NCI-H748 (cell line): ENCODE data around the gene CD300LB.

Source experiments
- DNase-seq: peaks from one replicate; lab custom pipeline; 2025; ENCODE audit not compliant: unreplicated experiment; lab: John Stamatoyannopoulos, UW

CD300LB gene

DNA sequence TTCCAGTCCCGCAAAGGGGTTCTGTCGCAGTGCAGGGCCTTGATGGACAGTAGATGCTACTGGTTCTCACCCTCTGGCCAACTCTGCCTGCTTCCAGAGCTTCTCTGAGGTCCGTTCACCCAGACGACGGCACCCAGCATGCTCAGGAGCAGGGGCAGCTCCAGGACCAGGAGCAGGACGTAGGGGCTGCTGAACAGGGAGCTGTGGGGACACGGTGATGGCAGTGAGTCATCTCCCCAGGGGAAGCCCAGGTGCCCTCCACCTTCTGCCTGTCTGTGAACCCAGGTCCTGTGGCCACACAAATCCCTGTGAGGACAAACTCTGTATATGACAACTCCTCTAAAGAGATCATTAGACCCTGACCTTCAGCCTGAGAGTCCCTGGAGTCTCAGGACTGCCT lies 18.1 kb upstream of the CD300LB start:
- no peak for DNase-seq

DNA sequence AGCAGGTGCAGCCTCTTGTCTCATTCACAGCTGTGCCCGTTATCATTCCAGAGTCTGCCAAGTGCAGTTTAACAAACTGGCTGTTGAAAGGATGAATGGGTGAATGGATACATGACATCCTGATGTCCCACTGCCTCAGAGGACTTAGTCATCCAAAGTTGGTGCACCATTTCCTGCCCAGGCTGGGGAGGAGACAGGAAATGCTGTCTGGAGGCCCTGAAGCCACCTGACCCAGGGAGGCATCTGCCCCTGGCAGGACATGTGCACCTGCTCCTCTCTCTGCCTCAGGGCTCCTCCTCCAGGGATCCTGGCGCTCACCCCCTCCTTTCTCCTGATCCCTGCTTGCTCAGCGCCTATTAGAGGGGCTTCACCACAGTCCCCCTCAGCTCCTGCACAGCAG lies 16.5 kb upstream of the CD300LB start:
- no peak for DNase-seq

DNA sequence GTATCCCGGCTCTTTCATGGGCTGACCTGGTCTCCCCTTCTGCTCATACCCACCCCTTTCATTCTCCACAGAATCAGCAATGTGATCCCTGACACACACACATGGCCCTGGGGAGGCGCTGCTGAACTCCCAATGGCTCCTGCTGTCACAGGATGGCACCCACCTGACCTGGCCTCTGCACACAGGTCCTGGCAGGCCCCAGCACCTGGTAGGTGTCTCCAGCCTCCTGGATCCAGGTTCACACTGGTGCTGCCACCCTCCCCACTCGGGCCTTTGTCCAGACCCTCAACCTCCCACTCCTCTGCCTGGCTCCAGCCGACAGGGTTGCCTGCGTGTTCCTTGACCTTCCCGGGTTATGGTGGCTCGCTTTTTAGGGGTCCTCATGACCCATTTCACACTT lies 16.0 kb upstream of the CD300LB start:
- DNase-seq = no peak

DNA sequence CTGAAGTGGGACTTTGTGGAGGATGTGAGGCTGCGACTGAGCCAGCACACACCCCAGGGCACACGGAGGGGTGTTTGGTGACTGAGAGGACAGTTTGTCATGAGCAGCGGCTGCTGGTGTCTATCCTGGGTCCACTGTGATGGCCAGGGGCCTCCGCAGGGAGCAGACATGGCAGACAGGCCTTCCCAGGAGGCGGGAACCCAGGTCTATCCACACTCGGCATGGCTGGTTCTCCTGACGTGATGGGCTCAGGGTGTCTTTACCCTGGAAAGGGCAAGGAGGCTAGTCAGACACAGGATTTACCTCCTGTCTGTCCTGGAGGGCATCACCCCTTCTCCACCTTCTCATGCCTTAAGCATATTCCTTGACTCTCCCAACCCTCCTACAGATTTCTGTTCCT lies 15.3 kb upstream of the CD300LB start:
- DNase-seq = no peak

DNA sequence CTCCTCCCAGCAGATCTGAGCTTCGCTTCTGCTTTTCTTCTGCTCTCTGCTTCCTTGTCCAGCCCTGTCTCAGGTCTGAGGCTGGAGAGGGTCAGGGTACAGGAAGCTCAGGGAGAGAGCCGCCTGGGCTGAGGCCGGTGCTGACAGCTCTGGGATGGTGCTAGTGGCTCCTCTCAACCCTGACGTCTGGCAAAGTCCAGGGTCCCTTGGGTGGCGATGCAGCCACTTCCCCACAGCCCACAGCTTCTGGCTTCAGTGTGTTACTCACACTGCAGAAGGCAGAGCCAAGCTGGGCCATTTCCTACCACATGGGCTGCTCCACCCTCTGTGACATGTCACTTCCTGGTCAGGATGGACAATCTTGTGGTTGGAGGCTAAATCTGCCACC lies 14.6 kb upstream of the CD300LB start, which contains the start of gene CD300C:
CD300C (minus strand) TSS at position 273 of the 388 bp plus-strand sequence. CDS start 333 bp downstream, outside the sequence.
- DNase-seq = no peak

DNA sequence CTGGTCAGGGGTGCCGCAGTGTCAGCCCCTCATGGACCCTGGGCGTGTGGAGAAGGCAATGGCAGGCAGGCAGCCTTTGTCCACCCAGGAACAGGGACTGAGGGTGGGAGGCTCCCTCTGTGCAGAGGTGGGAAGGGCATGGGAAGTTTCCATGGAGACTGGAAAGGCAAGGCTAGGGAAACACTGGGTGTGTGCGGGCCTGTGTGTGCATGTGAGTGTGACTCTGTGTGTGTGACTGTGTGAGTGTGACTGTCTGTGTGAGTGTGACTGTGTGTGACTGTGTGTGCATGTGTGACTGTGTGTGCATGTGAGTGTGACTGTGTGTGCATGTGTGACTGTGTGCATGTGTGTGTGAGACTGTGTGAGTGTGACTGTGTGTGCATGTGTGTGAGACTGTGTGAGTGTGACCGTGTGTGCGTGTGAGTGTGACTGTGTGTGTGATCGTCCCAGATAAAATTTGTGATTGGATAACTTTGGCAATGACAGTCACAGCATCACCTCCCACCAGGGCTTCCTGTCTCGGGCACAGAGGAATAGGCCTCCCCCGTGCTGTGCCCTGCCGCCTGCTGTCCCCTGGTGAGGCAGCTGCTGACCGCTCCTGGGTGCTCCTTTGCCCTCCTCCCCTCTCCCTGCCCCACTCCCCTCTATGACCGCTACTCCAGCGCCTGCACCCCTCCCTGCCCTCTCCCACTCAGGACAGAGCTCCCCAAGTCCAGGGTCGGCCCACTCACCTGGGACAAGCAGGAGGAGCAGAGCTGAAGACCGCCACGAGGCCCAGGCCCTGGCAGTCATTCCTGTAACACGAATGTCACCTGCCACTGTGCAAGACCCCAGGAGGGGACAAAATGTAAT lies 13.9 kb upstream of the CD300LB start:
- no peak for DNase-seq

DNA sequence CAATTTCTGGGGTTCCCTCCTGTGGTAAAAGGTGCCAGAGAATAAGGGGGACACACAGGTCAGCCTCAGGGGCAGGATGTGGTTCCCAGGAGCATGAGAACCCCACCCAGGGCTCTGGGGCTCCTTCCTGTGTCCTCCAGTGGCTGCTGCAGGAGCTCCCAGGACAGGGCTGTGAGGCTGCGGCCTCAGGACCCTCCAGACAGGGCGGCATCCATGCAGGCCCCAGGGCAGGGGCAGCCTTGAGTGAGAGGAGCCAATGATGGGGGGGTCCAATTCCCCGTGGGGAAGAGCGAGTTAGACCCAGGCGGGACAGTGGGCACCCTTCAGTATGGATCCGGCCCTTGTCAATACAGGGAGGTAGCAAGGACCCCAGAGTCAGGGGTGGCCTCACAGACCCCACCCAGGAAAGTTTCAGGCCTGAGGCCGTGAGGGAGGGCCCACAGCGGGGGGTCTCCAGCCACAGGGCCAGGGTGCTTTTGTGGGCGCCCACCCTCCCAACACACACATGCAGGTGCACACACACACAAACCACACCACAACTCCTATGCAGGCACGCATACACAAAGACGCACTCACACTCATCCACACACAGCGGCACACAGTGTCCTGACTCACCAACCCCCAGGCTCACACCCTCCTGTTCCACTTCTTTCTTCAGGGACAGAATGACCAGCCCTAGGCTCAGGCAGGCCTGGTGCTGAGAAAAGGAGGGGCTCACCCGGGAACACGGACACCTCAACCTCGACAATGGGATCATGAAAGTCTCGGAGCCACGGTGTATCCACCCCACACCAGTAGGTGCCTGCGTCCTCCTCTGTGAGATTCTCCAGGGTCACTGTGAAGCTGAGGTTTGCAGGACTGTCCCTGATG lies 12.9 kb upstream of the CD300LB start:
- no peak for DNase-seq

DNA sequence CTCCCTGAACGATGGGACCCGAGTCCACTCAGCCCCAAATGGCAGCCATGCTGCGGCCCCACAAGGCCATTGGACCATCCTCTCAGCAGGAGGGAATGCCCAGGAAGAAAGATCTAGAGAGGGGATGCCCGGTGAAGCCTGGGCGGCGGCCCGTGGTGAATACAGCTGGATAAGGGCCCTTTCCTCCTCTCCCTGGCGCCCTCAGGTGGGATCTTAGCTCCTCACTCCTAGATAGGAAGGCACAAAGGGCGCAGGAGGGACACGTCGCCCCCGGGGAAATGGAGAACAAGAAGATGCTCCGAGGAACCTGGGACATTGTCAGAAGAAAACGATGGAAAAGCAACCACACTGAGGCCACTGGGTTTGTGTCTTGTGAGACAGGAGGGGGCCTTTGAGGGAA lies 12.1 kb upstream of the CD300LB start:
- no peak for DNase-seq

DNA sequence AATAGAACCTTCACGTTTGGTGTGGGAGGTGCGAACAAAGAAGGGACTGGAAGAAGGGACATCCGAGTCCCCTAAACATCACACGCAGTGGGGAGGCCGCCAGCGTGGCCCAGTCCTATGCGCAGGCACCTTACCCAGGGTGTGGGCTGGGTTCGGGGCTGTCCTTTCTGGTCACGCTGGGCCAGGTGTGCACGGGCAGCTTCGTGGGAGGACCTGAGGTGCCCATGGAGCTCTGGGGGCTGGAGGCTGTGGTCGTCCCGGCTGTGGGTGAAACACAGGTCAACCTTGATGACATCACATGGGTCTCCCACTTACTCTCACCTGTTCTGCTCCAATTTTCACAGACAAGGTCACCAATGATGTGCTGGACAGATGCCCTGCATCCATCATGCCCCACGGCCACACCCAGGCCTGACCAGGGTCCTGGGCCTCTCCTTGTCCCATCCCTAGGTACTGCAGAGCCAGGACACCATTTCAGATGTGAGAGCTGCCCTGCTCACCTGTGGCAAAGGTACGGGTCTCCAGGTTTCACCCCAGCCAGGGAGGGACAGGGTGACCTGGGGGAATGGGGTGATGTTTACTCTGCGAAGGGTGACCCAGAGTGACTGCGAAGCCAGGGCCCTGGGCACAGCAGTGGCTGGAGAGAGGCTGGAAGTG lies 11.6 kb upstream of the CD300LB start:
- DNase-seq = no peak

DNA sequence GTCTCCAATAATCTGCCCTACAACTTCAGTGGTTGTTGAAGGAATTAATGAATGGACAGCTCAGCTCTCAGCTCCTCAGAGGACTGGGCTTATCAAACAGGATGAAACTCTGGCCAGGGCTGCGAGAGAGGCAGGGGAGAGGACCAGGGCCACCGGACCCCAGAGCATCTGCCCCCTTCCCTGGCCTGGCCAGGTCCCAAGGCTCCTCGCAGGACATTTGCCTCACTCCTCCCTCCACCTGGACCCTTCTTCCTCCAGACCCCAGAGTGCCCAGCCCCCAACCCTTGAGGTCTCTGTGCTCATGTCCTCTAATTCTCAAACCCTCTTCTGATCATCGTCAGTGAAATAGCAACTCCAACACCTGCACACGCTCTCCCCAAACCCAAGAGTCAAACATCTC lies 10.9 kb upstream of the CD300LB start:
- DNase-seq = no peak

DNA sequence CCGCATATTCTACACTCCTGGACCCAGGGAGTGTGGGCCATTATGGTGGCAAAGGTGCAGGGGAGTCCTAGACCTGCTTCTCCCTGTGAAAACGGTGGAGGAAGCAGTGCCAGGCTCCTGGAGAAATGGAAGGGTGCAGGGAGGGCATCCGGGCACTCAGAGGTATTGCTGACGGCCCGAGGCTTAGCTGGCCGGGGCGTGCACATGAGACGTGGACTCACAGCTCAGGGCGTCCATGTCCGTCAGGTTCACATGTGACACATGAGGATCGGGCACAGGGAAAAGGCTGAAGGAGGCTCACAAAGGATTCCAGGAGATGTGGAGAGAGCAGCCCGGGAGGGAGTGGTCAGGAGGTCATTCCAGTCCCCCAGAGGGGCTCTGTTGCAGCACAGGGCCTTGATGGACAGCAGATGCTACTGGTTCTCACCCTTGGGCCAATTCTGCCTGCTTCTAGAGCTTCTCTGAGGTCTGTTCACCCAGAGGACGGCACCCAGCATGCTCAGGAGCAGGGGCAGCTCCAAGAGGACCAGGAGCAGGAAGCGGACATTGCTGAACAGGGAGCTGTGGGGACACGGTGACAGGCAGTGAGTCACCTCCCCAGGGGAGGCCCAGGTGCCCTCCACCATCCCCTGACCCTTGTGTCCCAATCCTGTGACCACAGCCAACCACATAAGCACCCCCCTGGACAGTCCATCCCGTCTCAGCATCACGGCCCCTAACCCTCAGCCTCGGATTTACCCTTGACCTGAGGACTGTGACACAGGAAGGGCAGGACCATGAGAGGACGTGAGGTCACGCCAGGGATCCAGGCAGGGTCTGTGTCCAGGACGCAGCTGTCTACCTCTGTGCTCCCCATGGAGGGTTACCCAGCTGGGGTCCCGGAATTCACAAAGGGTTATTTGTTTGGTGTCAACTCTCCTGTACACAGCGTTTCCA lies 10.2 kb upstream of the CD300LB start:
- no peak for DNase-seq

DNA sequence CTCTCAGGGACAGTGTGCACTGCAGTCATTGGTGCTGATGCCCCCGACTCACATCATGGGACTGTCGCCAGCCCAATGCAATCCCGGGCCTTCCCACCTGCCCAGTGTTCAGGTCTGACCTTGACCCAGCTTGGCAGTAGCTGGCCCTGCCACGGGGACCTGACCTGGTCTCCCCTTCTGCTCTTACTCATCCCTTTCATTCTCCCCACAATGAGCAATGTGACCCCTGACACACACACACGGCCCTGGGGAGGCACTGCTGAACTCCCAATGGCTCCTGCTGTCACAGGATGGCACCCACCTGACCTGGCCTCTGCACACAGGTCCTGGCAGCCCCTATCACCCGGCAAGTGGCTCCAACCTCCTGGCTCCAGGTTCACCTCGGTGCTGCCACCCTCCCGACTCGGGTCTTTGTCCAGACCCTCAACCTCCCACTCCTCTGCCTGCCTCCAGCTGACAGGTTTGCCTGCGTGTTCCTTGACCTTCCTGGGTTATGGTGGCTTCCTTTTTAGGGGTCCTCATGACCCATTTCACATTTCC lies 8.1 kb upstream of the CD300LB start:
- DNase-seq = no peak

DNA sequence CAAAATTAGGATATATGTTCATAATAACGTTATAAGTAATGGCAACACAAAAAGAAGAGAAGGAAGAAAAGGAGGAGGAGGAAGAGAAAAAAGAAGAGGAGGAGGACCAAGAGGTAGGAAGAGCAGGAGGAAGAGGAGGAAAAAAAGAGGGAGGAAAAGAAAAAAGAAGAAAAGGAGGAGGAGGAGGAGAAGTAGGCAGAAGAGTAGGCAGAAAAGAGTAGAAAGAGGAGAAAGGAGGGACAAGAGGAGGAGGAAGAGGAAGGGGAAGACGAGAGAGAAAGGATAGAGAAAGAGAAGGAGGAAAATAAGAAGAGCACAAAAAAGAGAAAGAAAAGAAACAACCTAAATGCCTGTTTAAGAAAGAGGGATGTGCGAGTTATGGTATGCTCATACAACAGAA lies 5.6 kb upstream of the CD300LB start:
- no peak for DNase-seq

DNA sequence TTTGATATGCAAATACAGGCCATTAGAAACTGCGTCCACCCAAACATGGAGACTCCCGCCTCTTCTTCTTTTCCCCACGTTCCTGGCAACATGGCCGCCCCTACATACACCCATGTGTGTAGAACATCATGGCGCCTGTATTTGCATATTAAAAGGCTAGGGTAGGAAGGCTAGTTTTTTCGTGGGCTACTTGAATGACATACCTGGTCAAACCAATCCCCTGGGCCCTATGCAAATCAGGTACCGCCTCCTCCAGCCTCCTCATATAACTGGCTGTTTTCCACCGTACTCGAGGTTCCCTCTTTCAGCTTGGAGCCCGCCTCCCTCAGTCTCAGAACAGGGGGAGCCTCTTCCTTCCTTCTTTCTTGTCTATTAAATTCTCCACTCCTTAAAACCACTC lies 840 bp upstream of the CD300LB start:
- DNase-seq = no peak

DNA sequence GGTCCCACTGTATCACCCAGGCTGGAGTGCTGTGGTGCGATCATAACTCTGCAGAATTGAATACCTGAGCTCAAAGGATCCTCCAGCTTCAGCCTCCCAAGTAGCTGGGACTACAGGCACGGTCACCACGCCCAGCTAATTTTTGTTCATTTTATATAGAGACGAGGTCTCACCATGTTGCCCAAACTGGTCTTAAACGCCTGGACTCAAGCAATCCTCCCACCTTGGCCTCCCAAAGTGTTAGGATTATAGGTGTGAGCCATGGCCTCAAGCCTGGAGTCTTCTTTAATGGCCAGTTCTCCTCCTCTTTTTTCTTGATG lies 484 bp downstream of the CD300LB start:
- no peak for DNase-seq

DNA sequence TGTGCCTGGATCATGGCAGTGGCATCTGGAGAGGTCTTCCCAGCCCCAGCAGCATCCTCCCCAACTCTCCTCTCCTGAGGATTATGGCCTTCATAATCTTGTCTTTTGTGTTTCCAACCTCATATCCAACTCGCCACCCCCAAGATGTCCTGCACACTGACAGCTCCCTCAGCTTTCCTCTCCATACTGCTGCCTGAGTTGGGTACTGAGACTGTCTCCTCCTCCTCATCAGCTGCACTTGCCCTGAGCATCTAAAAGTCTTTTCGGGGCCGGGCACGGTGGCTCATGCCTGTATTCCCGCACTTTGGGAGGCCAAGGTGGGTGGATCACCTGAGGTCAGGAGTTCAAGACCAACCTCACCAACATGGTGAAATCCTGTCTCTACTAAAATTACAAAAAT lies 2.0 kb downstream of the CD300LB start:
- no peak for DNase-seq

DNA sequence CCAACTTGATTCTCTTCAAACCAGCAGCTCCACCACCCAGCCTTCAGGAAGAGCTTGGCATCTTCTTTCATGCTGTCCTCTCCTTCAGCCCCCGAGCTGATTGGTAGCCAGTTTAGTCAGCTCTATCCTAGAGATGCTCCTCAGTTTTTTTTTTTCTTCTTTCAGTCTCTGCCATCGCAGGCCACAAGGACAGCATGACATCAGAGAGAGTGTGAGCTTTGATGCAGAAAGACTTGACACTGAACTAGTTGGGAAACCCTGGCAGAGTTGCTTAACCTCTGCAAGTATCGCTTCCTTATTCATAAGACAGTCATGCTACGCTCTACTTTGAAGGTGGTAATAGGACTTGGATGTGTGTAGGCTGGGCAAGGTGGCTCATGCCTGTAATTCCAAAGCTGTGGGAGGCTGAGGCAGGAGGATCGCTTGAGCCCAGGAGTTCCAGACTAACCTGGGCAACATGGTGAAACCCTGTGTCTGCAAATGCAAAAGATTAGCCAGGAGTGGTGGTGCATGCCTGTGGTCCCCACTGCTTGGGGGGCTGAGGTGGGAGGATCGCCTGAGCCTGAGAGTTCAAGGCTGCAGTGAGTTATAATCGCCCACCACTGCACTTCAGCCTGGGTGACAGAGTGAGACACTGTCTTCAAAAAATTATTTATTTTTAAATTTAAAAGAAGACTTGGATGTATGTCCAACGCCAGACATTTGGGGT lies 2.6 kb downstream of the CD300LB start:
- DNase-seq = no peak

DNA sequence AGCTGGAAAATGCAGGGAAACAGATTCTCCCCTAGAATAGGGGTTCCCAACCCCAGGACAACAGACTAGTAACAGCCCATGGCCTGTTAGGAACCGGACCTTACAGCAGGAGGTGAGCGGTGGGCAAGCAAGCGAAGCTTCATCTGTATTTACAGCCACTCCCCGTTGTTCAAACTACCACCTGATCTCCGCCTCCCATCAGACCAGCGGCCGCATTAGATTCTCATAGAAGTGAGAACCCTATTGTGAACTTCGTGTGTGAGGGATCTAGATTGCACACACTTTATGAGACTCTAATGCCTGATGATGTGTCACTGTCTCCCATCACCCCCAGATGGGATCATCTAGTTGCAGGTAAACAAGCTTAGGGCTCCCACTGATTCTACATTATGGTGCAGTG lies 3.5 kb downstream of the CD300LB start:
- no peak for DNase-seq

DNA sequence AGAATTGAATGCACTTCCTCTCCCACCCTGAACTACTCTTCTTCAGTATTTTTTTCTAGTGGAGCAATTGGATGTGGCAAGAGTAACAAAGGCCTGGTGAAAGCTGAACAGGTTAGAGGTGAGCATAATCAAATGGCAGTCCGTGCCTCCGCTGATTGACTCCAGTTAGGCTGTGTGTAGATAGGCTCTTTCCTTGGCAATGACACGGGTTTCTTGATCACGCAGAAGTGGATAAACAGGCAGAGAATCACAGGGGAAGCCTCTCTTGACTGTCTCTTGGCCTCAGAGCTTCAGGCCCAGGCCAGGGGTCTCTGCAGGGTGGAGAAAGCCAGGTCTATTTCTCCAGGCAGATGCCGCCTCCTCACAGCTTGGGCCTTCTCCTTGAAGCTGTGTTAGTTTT lies 4.2 kb downstream of the CD300LB start:
- DNase-seq = no peak

DNA sequence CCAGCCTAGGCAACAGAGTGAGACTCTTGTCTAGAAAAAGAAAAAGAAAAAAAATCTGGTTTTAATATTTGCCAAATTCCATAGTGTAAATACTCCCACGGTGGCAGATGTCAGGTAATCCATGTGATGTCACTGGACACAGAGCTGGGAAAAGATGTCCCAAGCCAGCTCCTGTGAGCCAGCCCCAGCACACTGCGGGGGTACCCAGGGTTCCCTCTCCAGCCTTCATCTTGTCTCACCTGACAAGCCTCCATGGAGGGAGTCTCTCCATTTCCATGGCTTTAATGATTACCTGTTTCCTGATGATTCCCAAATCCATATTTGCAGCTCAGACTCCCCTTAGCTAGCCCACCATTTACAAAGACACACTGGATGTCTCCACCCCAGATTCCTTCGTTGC lies 4.6 kb downstream of the CD300LB start:
- no peak for DNase-seq
